NB4 (cell line): ENCODE results near the gene CAB39L.

ENCODE experiments used
- CTCF ChIP-seq: IDR thresholded peaks from one replicate; pipeline ENCODE4 v1.5.1; 2012; ENCODE audit warnings: low read depth, low read length
- MAX ChIP-seq: IDR thresholded peaks from 2 replicates; pipeline ENCODE4 v1.6.1; 2011; ENCODE audit warnings: low read depth, low read length
- MYC ChIP-seq: IDR thresholded peaks from 2 replicates; pipeline ENCODE4 v1.6.1; 2011; ENCODE audit warnings: low read depth, low read length

GRCh38 chr13:49314344-49314882 lies 129.5 kb downstream of the CAB39L start:
- TF ChIP-seq CTCF (no peak), MYC (no peak), MAX (no peak)
